T-helper 1 cell treated with Interleukin-12 subunit alpha and Interleukin-12 subunit beta and Interleukin-4 antibody, amounts not matched to agents 30 ng/mL and 1 ng/mL, for 36 hours (primary cell): ENCODE measurements around the gene THBS2. TPM values are rescaled to one million over a fixed set of nuclear protein-coding genes. Genes with fewer than 3 reads are reported as not detected.
"Not testable (repeated sequence)": the region's sequence is repeated elsewhere in the genome, so short reads cannot be mapped to it uniquely, and the experiment has no call there.

ENCODE experiments used
- intact Hi-C: fragments of 100-400 bp; cut with micrococcal nuclease; formaldehyde crosslinking; loops from one replicate; pipeline ENCODE4 v1.15.1; 2024
- total RNA-seq: library from RNA; stranded (reverse); gene quantifications from 2 replicates; pipeline ENCODE4 v1.2.3, GENCODE V29; 2022

The THBS2 gene
- total RNA-seq, 1 donor from 2014 or later: not detected

GRCh38 chr6:169273511-169273910, 19.9 kb upstream of the THBS2 start:
- intact Hi-C loops: no loop called here

GRCh38 chr6:169271877-169272216, 18.2 kb upstream of the THBS2 start:
- intact Hi-C loops: no loop called here

GRCh38 chr6:169271158-169271876, 17.7 kb upstream of the THBS2 start:
- intact Hi-C loops: no loop called here

- intact Hi-C loops: not testable (repeated sequence)
Measured at GRCh38 chr6:169270077-169270380, 16.4 kb upstream of the THBS2 start.

- intact Hi-C loops: no loop called here
Measured at GRCh38 chr6:169269180-169270076, 15.8 kb upstream of the THBS2 start.

- intact Hi-C loops: no loop called here
Measured at GRCh38 chr6:169268276-169268675, 14.6 kb upstream of the THBS2 start.

- intact Hi-C loops: no loop called here
Measured at GRCh38 chr6:169266746-169267591, 13.3 kb upstream of the THBS2 start.

GRCh38 chr6:169266261-169266660, 12.6 kb upstream of the THBS2 start:
- intact Hi-C loops: no loop called here

- intact Hi-C loops: no loop called here
Measured at GRCh38 chr6:169265486-169266131, 12.0 kb upstream of the THBS2 start.

- intact Hi-C loops: no loop called here
Measured at GRCh38 chr6:169263836-169264608, 10.4 kb upstream of the THBS2 start.

- intact Hi-C loops: no loop called here
Measured at GRCh38 chr6:169263374-169263773, 9.7 kb upstream of the THBS2 start.

- intact Hi-C loops: not testable (repeated sequence)
Measured at GRCh38 chr6:169262602-169263001, 9.0 kb upstream of the THBS2 start.

- intact Hi-C loops: no loop called here
Measured at GRCh38 chr6:169256518-169256917, 2.9 kb upstream of the THBS2 start.

GRCh38 chr6:169256061-169256460, 2.4 kb upstream of the THBS2 start:
- intact Hi-C loops: no loop called here

GRCh38 chr6:169255643-169256042, 2.0 kb upstream of the THBS2 start:
- intact Hi-C loops: no loop called here

GRCh38 chr6:169254456-169255316, 1.0 kb upstream of the THBS2 start:
- intact Hi-C loops: no loop called here

- intact Hi-C loops: no loop called here
Measured at GRCh38 chr6:169252505-169253189, 999 bp downstream of the THBS2 start.

GRCh38 chr6:169251822-169252504, 1.7 kb downstream of the THBS2 start:
- intact Hi-C loops: no loop called here
